SK-N-MC (cell line): ENCODE results near the gene HPN.
"Not testable (repeated sequence)": the region's sequence is repeated elsewhere in the genome, so short reads cannot be mapped to it uniquely, and the experiment has no call there.

ENCODE experiments used
- DNase-seq: peaks from one replicate; pipeline ENCODE4 v3.0.0-alpha.2; 2011; ENCODE audit warnings: low read depth, low spot score
- H3K27ac ChIP-seq: fragments of 200-600 bp; sonication (generic); 2 replicates; pipeline ENCODE4 v1.5.1; 2016; ENCODE audit warnings: mixed run types
- H3K36me3 ChIP-seq: fragments of 200-600 bp; sonication (generic); 2 replicates; pipeline ENCODE4 v1.6.1; 2017; ENCODE audit warnings: antibody characterized with exemption, low read length, mixed read lengths; ENCODE audit not compliant: insufficient read depth
- H3K4me3 ChIP-seq: fragments of 200-600 bp; sonication (generic); 2 replicates; pipeline ENCODE4 v1.5.1; 2016
- H3K9ac ChIP-seq: fragments of 200-600 bp; sonication (generic); 2 replicates; pipeline ENCODE4 v1.8.0; 2017; ENCODE audit warnings: mixed run types, mixed read lengths; ENCODE audit not compliant: insufficient read length
- H3K9me3 ChIP-seq: fragments of 200-600 bp; sonication (generic); 2 replicates; pipeline ENCODE4 v1.6.1; 2017; ENCODE audit warnings: low read depth, mild to moderate bottlenecking, antibody characterized with exemption, low read length, moderate library complexity, mixed read lengths
- EZH2 ChIP-seq: fragments of 200-600 bp; sonication (generic); IDR thresholded peaks from one replicate; pipeline ENCODE4 v1.6.1; 2017; ENCODE audit warnings: antibody characterized with exemption
- FOXP2 ChIP-seq: optimal IDR thresholded peaks from 2 replicates; pipeline ENCODE3; 2011; ENCODE audit warnings: mild to moderate bottlenecking, moderate library complexity; ENCODE audit not compliant: insufficient read depth; ENCODE audit errors: extremely low read length, control extremely low read depth
- POLR2AphosphoS5 ChIP-seq: IDR thresholded peaks from 2 replicates; pipeline ENCODE4 v1.6.1; 2012; ENCODE audit warnings: mild to moderate bottlenecking, low read depth, low read length, borderline replicate concordance

HPN gene

GRCh38 chr19:35095667-35096368, 54.3 kb downstream of the HPN start:
- Histone ChIP-seq H3K9ac (no peak overlapping the region), H3K27ac (no peak overlapping the region), H3K36me3 (no peaks in the 10 kb centered on the region), H3K9me3 (no peaks in the 10 kb centered on the region), H3K4me3 (no peak overlapping the region)
- TF ChIP-seq POLR2AphosphoS5 (no peak), EZH2 (no peak), FOXP2 (no peak)
- no peak for DNase-seq

- no peak for DNase-seq
- Histone ChIP-seq H3K4me3 (no peak overlapping the region), H3K27ac (no peak overlapping the region), H3K9me3 (no peaks in the 10 kb centered on the region), H3K9ac (no peak overlapping the region), H3K36me3 (no peaks in the 10 kb centered on the region)
- TF ChIP-seq EZH2 (no peak), FOXP2 (no peak), POLR2AphosphoS5 (no peak)
Measured at GRCh38 chr19:35098413-35099049, 57.0 kb downstream of the HPN start.

- H3K4me3 ChIP-seq = no peak overlapping the region
- no peak for TF ChIP-seq FOXP2
- TF ChIP-seq EZH2 = no peak
- H3K9ac ChIP-seq = no peak overlapping the region
- DNase-seq = no peak
- no peak overlapping the region for H3K27ac ChIP-seq
- H3K36me3 ChIP-seq = no peaks in the 10 kb centered on the region
- H3K9me3 ChIP-seq = no peaks in the 10 kb centered on the region
Measured at GRCh38 chr19:35099155-35099896, 57.8 kb downstream of the HPN start.

GRCh38 chr19:35099897-35100275, 58.4 kb downstream of the HPN start:
- no peak overlapping the region for H3K4me3 ChIP-seq
- no peaks in the 10 kb centered on the region for H3K36me3 ChIP-seq
- TF ChIP-seq EZH2 (no peak), FOXP2 (no peak), POLR2AphosphoS5 (no peak)
- H3K9ac ChIP-seq = no peak overlapping the region
- DNase-seq = no peak
- no peaks in the 10 kb centered on the region for H3K9me3 ChIP-seq
- no peak overlapping the region for H3K27ac ChIP-seq

DNA sequence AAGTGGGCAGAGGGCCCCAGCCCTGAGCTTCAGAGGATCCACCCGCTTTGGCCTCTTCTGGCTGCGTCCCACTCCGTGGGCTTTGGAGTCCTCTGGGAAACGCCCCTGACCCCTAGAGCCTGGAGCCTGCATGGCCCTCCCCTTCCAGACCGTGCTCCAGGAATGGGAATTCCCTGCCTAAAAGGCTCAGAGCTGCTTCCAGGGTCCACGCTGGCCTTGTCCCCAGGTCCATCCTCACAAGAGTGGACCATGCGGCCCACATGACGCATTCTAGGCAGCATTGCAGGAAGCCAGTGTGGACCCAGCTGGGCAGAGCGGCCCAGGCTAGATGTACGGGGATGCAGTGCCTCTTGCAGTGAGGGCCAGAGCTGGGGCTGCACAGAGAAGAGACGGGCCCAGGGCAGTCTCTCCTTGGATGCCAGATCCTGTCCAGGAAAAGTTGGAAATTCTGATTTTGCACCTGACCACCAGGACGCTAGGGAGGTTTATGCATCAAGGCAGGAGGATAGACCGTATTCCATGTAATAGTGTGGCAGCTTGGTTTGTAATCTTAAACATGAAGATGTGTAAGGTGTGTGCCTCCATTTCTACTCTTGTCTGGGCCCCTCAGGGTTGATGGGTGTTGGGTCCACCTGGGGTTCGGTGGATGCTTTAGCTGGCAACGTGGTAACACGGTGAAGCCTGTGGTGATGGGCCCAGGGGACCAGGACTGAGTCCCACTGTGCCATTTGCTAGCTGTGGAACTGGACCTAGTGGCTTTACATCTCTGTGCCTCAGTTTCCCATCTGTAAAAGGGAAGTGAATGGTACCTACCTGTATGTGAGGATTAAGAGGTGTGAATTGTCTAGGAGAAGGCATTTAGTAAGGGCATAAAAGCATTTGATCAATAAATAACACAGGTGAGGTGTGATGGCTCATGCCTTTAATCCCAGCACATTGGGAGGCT, 59.3 kb downstream of the HPN start:
- Histone ChIP-seq H3K4me3 (no peak overlapping the region), H3K27ac (no peak overlapping the region), H3K9me3 (no peaks in the 10 kb centered on the region), H3K9ac (no peak overlapping the region), H3K36me3 (no peaks in the 10 kb centered on the region)
- DNase-seq = no peak
- TF ChIP-seq FOXP2 (no peak), EZH2 (no peak), POLR2AphosphoS5 (no peak)

DNA sequence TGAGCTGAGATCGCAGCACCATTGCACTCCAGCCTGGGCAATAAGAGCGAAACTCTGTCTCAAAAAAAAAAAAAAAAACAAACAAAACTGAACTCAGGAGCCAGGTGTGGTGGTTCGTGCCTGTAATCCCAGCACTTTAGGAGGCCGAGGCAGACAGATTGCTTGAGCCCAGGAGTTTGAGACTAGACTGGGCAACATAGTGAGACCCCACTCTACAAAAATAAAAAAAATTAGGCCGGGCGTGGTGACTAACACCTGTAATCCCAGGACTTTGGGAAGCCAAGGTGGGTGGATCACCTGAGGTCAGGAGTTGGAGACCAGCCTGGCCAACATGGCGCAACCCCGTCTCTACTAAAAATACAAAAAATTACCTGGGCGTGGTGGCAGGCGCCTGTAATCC, 60.4 kb downstream of the HPN start:
- not testable (repeated sequence) for H3K9ac ChIP-seq, DNase-seq, H3K4me3 ChIP-seq, H3K27ac ChIP-seq, H3K9me3 ChIP-seq, H3K36me3 ChIP-seq

DNA sequence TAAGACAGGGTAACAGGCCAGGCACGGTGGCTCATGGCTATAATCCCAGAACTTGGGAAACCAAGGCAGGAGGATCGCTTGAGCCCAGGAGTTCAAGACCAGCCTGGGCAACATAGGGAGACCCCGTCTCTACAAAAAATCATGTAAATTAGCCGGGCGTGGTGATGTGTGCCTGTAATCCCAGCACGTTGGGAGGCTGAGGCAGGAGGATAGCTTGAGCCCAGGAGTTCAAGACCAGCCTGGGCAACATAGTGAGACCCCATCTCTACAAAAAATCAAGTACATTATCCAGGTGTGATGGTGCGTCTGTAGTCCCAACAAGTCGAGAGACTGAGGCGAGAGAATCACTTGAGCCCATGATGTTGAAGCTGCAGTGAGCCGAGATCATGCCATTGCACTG, 62.1 kb downstream of the HPN start:
- DNase-seq, H3K4me3 ChIP-seq, H3K27ac ChIP-seq, H3K36me3 ChIP-seq, H3K9me3 ChIP-seq, H3K9ac ChIP-seq: not testable (repeated sequence)

DNA sequence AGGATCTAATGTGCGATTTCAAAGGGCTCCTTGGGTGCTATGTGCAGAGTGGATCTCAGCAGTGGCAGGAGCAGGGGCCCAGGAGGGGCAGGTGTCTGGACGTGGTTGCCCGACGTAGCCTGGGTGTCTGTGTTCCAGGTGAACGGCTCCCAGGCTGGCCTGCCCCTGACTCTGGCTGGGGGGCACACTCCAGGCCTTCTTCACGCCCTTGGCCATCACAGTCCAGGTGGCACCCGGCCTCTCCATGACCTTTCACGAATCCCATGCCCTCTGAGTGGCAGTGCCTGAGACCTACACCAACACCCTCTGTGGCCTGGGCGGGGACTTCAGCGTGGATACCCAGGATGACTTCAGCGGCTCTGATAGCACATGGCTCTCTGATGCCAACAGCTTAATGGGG, 62.8 kb downstream of the HPN start:
- no peak for DNase-seq
- H3K9ac ChIP-seq = no peak overlapping the region
- H3K27ac ChIP-seq = no peak overlapping the region
- TF ChIP-seq EZH2 (no peak), FOXP2 (no peak), POLR2AphosphoS5 (no peak)
- no peaks in the 10 kb centered on the region for H3K9me3 ChIP-seq
- no peaks in the 10 kb centered on the region for H3K36me3 ChIP-seq
- H3K4me3 ChIP-seq = no peak overlapping the region
